SK-N-MC (cell line): ENCODE results near the gene TMEM81.

Experiments
- EZH2 ChIP-seq: fragments of 200-600 bp; sonication (generic); IDR thresholded peaks from one replicate; pipeline ENCODE4 v1.6.1; 2017; ENCODE audit warnings: antibody characterized with exemption
- FOXP2 ChIP-seq: optimal IDR thresholded peaks from 2 replicates; pipeline ENCODE3; 2011; ENCODE audit warnings: mild to moderate bottlenecking, moderate library complexity; ENCODE audit not compliant: insufficient read depth; ENCODE audit errors: extremely low read length, control extremely low read depth
- POLR2AphosphoS5 ChIP-seq: IDR thresholded peaks from 2 replicates; pipeline ENCODE4 v1.6.1; 2012; ENCODE audit warnings: mild to moderate bottlenecking, low read depth, low read length, borderline replicate concordance

DNA sequence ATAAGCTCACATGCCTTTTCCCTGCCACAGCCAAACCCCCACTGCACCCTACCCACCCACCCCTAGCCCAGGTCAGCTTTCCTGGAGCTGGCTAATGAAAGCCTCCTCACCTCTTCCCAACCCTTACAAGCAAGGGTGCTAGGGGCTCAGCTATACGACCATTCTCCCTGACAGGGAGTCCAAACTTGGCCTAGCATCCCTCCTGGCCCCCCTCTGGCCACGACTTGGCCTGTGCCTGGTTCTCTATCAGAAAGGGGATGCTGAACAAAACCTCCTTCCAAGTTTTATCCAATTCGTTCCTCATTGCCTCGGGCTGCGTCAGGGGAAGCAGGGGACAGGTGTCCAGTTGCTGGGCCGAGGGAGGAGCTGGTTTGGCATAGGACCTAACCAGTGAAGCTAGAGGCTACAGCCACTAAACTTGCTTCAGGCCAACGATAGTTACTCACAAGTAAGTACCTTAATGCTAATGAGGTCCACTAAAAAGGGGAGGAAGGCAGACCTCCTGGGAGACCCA, 8.6 kb downstream of the TMEM81 start:
- TF ChIP-seq EZH2 (no peak), POLR2AphosphoS5 (no peak), FOXP2 (no peak)
